Middle frontal gyrus (tissue), 1 donor: Measurements from ENCODE around the gene JCAD.

Experiments used
- DNase-seq: peaks from one replicate; pipeline ENCODE4 v3.0.0-alpha.2; 2015; ENCODE audit warnings: low spot score; ENCODE audit errors: extremely low spot score

JCAD gene

DNA sequence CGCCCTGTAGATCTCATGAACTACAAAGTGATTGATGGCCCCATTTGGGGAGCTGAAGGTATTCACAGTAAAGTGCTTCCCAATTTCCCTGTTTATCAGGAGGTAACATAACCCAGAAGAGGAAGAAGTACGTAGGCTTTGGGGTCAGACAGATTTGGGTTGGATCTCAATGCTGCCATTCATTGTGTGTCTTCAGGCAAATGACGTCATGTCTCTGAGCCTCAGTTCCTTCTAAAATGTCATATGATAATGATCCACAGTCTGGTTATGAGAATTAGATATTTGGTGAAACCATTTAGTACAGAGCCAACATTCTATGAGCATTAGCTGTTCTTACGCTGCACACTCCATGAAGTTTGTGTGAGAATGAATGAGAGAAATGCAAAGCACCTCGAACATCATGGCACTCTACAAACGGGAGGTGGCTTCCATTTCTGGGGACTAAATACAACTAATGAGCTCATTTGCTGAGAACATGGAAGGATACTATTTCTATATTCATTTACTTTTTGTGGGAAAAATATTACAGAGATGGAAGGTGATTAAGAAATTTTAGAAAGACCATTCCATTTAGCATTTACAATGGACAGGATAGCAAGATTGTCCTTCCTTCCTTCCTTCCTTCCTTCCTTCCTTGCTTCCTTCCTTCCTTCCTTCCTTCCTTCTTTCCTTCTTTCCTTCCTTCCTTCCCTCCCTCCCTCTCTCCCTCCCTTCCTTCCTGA, 13.8 kb upstream of the JCAD start:
- no peak for DNase-seq

DNA sequence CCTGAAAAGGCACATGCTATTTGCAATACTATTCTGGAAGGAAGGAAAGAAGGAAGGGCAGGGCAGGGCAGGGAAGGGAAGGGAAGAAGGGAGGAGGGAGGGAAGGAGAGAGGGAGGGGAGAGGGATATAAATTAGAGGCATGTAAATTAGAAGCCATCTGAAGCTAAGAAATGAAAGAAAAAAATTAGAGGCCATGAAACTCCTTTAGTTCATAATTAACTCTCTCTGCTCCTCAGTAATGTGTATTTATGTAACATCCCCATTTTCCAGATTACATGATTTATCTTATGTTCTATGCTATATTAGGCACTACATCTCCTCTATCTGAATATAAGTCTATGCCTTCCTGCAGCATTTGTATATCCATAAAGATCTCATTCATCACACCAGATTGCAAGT, 12.7 kb upstream of the JCAD start:
- DNase-seq = no peak

DNA sequence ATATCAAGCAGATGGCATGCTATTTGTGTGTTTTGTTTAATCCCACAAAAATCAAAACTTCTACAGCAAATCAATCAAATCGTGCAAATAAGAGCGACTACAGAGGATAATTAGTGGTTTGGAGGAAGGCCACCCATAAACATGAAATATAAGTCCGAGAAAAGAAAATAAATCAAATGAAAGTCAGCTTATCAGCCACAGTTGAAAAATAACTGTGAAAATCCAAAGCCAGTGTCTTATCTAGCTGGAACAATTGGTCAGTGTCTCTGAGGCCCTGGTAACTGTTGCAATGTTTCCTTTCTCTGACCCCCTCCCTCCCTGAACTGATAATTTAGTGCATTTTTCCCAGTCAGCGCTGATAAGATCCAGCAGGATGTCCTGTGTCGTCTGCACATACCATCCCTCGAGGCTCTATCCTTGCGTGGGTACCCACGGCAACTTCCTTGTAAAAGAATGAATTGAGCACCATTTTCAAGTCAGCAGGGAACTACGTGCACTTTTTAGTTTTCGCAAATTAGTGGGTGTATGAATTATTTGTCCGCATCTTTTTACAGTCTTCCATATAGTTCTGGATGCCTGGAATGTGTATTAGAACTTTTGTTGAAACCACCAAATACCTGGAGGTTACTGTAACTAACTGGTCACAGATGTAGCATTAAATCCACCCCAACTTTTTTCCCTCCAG, 10.8 kb upstream of the JCAD start:
- DNase-seq = no peak

DNA sequence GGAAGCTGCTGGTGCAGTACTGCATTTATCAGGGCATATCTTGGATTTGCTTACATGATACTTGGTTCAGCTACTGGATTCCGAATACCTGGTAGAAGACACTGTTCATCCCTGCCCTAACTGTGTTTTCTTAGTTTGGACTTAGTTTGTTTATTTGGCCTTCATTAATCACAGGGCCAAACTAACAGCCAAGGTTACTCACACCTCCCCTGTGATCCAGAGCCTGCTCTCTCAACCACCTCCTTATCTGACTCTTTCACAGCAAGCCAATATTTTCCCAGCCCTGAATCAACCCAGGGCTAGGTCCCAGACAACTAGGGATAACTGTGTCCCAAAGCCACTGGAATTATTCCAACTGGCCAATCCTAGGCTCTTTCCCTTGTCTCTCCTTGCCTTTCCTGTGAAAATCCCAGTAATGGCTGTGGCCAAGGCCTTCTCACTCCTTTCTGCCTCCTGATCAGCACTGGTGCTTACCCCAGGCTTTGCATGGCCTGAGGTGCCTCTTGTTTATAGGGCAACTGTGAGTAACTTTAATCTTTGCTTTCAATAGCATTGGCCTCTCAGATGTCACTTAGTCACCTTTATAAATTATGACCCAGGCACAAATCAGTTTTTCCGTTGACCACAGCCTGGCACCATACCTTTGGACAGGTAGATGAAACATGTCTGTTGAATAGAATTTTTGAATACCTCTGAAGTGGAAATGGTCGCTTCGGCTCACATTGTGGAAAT, 9.3 kb upstream of the JCAD start:
- no peak for DNase-seq

GRCh38 chr10:30063099-30063498, 3.7 kb upstream of the JCAD start:
- DNase-seq = no peak

- no peak for DNase-seq
Measured at GRCh38 chr10:30062582-30062981, 3.2 kb upstream of the JCAD start.

DNA sequence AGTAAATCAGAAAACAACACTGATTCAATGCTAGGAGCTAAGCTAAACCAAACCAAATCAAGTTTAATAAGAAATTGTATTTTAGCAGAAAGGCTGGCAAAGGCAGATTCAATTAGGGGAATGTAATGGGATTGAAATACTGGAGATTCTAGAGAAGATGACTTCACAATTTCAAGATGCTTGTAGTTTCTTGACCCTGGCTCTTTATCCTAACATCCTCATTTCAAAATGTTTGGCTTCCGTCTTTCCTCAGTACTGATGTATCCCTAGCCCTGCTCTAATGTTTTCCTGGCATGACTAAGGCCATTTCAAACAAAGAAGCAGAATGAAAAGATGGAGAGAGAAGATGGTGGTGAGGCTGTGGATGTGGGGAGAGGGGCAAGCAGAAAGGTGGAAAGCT, 2.7 kb upstream of the JCAD start:
- DNase-seq = no peak

- no peak for DNase-seq
Measured at GRCh38 chr10:30058570-30059132, 735 bp downstream of the JCAD start.

DNA sequence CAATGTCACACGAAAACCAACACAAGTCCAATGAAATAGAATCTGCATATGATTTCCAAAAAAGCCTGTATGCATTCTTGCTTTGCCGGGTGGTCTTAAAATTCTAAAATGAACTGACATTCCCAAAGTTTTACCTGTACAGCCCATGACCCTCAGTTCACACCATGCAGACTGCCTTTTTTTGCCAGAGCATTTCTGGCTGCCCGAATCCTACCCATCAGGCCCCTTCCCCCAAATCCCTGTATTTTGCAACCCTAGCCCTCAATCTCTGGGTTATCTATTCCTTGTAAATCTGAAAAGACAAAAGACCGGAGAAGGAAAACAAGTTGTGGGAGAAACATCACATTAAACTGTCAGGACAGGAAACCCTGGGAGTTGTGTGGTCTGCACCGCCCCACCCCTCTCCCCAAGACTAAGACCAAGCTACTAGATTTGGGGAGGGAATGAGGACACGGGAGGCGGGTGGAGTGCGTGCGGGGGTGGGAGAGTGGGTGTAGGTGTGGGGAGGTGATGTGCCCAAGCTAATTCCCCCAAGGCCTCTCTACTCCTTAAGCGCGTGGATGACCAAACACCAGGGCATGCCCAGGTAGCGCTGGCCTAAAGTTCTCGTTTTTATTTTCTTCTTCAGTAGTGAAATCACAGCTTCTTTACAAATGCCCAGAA, 1.4 kb downstream of the JCAD start:
- no peak for DNase-seq

GRCh38 chr10:30057421-30057841, 2.0 kb downstream of the JCAD start:
- DNase-seq = no peak

GRCh38 chr10:30056767-30057355, 2.5 kb downstream of the JCAD start:
- DNase-seq = no peak

- no peak for DNase-seq
Measured at GRCh38 chr10:30056281-30056680, 3.1 kb downstream of the JCAD start.

DNA sequence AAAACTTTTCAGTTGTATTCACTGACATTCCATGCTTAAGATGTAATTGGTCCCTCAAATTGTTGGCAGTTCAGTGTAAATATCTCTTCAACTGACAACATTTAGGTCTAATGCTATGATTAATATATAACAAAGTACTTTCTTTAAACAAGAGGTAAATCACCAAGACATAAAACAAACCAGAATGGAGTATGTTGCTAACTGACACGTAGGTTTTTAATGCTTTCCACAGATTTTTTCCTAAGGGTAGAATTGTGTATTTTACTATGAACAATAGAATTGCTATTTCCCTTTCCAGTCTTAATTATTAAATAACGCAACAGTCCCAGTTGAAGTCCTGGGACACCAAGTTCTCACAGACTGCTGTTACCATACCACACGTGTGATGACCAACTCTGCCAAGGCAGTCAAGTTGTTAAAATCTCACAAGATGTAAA, 4.1 kb downstream of the JCAD start:
- DNase-seq = no peak

GRCh38 chr10:30052062-30052461, 7.3 kb downstream of the JCAD start:
- DNase-seq = no peak

DNA sequence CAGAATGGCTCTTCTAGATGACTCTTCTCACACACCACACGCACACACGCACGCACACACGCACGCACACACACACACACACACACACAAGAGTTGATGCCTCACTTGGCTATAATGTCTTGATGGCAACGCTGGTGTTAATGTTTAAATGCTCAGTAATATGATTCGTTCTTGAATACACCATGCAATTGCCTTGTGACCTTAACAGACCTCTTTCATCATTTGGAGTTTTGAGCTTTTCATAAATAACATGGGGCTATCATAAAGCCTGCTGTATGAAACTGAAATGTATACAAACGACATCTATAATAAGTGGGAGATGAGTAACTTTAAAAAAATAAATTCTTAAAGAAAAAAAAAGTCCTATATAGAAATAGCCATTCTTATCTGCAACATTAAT, 8.2 kb downstream of the JCAD start:
- no peak for DNase-seq

DNA sequence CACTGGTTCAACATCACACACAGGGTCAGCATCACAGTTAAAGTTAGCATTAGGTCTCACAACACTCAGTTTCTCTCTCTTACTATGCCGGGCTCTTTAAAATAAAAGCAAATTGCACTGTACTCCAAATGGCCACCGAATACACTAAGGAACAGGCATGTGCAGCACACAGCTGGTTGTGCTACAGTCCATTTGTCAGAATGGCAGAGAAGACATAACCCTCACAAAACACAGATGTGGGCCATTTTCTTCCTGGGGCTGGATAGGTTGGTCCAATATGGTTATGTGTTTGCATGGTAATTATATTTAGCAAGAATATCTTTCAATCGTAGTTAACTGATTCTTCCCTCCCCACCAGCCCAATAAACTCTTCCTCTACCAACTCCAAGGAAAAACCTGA, 9.0 kb downstream of the JCAD start:
- DNase-seq = no peak

- DNase-seq = no peak
Measured at GRCh38 chr10:30048768-30049517, 10.4 kb downstream of the JCAD start.

GRCh38 chr10:30047924-30048531, 11.4 kb downstream of the JCAD start:
- no peak for DNase-seq

DNA sequence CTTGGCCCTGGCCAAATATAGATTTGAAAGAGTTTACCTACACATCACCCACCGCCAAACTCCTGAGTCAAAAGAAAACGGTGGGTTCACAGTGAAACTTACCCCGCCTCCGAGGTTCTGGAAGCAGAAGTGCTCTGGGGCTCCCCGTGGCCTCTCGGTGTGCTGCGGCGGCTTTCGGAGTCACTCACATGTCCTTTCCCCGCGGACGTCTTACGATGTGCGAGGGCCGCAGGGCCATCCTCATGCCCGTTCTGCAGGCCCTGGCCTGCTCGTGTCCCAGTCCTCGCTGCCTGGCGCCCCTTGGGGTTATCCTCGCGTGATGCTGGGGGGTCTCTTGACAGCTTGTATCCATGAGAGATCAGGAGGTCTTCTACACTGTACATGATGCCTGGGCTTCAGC, 12.0 kb downstream of the JCAD start:
- no peak for DNase-seq

GRCh38 chr10:30046476-30046875, 12.9 kb downstream of the JCAD start:
- no peak for DNase-seq
